IMR-90 (cell line): ENCODE measurements around the gene INF2. TPM values are rescaled to one million over a fixed set of nuclear protein-coding genes. Genes with fewer than 3 reads are reported as not detected.

Experiments used
- ATAC-seq: fragments of 200-7000 bp; cut with Tn5 transposase; 2 replicates; pipeline ENCODE4 v1.9.1; 2020; ENCODE audit warnings: low read depth, mild to moderate bottlenecking, moderate library complexity
- BruUV-seq: library from RNA; stranded (reverse); fragments of 400-500 nt; replicated peaks from 2 replicates; lab custom pipeline; 2021; lab: Mats Ljungman, UMichigan
- CTCF ChIA-PET: fragments of 300-600 bp; formaldehyde crosslinking; extraction: SDS; loops from one replicate; lab custom pipeline; 2021; ENCODE audit warnings: antibody characterized with exemption; lab: Yijun Ruan, JAX
- POLR2A ChIA-PET: fragments of 300-600 bp; sonication (Branson Sonifier 250); formaldehyde crosslinking; loops from one replicate; lab custom pipeline; 2022; ENCODE audit warnings: antibody characterized with exemption; ENCODE audit not compliant: unreplicated experiment; lab: Charles Lee
- DNase-seq: peaks from one replicate; pipeline ENCODE4 v3.0.0; 2013
- H2AFZ ChIP-seq: replicated peaks from 2 replicates; pipeline ENCODE3; 2013; ENCODE audit warnings: low read length, mild to moderate bottlenecking; ENCODE audit not compliant: poor library complexity
- H2AK5ac ChIP-seq: 2 replicates; pipeline ENCODE4 v1.6.1; 2013; ENCODE audit warnings: low read depth, low read length, inconsistent platforms
- H2AK9ac ChIP-seq: replicated peaks from 2 replicates; pipeline ENCODE3; 2013; ENCODE audit warnings: mild to moderate bottlenecking, low read depth, low read length, moderate library complexity; ENCODE audit not compliant: poor library complexity
- H2BK120ac ChIP-seq: 2 replicates; pipeline ENCODE4 v1.6.1; 2013; ENCODE audit warnings: low read depth, low read length, inconsistent platforms
- H2BK15ac ChIP-seq: 3 replicates; pipeline ENCODE4 v1.6.1; 2013; ENCODE audit warnings: low read depth, low read length, inconsistent platforms
- H2BK20ac ChIP-seq: 2 replicates; pipeline ENCODE4 v1.6.1; 2013; ENCODE audit warnings: low read depth, mild to moderate bottlenecking, inconsistent platforms, low read length, moderate library complexity
- H2BK5ac ChIP-seq: 2 replicates; pipeline ENCODE4 v1.6.1; 2013; ENCODE audit warnings: mild to moderate bottlenecking, low read depth, low read length, inconsistent platforms; ENCODE audit not compliant: poor library complexity, severe bottlenecking
- H3K14ac ChIP-seq: replicated peaks from 2 replicates; pipeline ENCODE4 v1.6.1; 2013; ENCODE audit warnings: low read depth, low read length, inconsistent platforms
- H3K18ac ChIP-seq: 2 replicates; pipeline ENCODE4 v1.6.1; 2013; ENCODE audit warnings: low read depth, low read length, control low read depth
- H3K23ac ChIP-seq: 2 replicates; pipeline ENCODE4 v1.6.1; 2013; ENCODE audit warnings: low read depth, low read length, inconsistent platforms
- H3K27ac ChIP-seq: 2 replicates; pipeline ENCODE4 v1.5.1; 2013; ENCODE audit warnings: mild to moderate bottlenecking, control low read depth, low read length; ENCODE audit not compliant: insufficient read depth
- H3K27me3 ChIP-seq: 2 replicates; pipeline ENCODE4 v1.6.1; 2013; ENCODE audit warnings: low read length; ENCODE audit not compliant: control insufficient read depth, insufficient read depth
- H3K36me3 ChIP-seq: 2 replicates; pipeline ENCODE4 v1.6.1; 2013; ENCODE audit warnings: low read length, mixed read lengths; ENCODE audit not compliant: control insufficient read depth, insufficient read depth
- H3K4ac ChIP-seq: 2 replicates; pipeline ENCODE4 v1.6.1; 2013; ENCODE audit warnings: low read depth, low read length, inconsistent platforms
- H3K4me1 ChIP-seq: 2 replicates; pipeline ENCODE4 v1.6.1; 2013; ENCODE audit warnings: low read length, mixed read lengths; ENCODE audit not compliant: control insufficient read depth, insufficient read depth
- H3K4me2 ChIP-seq: 2 replicates; pipeline ENCODE4 v1.6.1; 2013; ENCODE audit warnings: low read depth, mild to moderate bottlenecking, control low read depth, low read length, moderate library complexity
- H3K4me3 ChIP-seq: 2 replicates; pipeline ENCODE4 v1.5.1; 2013; ENCODE audit warnings: low read depth, mild to moderate bottlenecking, control low read depth, low read length, moderate library complexity; ENCODE audit not compliant: insufficient read depth
- H3K56ac ChIP-seq: 2 replicates; pipeline ENCODE4 v1.6.1; 2013; ENCODE audit warnings: low read length, inconsistent platforms; ENCODE audit not compliant: insufficient read depth; ENCODE audit errors: extremely low read depth
- H3K79me1 ChIP-seq, 2 experiments: 2 replicates each; pipeline ENCODE4 v1.6.1; 2013; ENCODE audit warnings: low read length in 2 of 2, inconsistent platforms in 1 of 2, low read depth in 1 of 2
- H3K9ac ChIP-seq: 2 replicates; pipeline ENCODE4 v1.6.1; 2013; ENCODE audit warnings: low read depth, low read length, control low read depth
- H3K9me1 ChIP-seq: 2 replicates; pipeline ENCODE4 v1.6.1; 2013; ENCODE audit warnings: low read length, inconsistent platforms; ENCODE audit not compliant: insufficient read depth
- H3K9me3 ChIP-seq: 2 replicates; pipeline ENCODE4 v1.6.1; 2013; ENCODE audit warnings: low read length; ENCODE audit not compliant: control insufficient read depth, insufficient read depth
- H4K20me1 ChIP-seq: 2 replicates; pipeline ENCODE4 v1.6.1; 2013; ENCODE audit warnings: low read length, inconsistent platforms; ENCODE audit not compliant: insufficient read depth
- H4K5ac ChIP-seq: 2 replicates; pipeline ENCODE4 v1.6.1; 2013; ENCODE audit warnings: mild to moderate bottlenecking, low read depth, low read length, control low read depth
- H4K8ac ChIP-seq, 2 experiments: 2 replicates each; pipeline ENCODE4 v1.6.1; 2013; ENCODE audit warnings: low read depth in 2 of 2, low read length in 2 of 2, control low read depth in 1 of 2, inconsistent platforms in 1 of 2
- H4K91ac ChIP-seq: 2 replicates; pipeline ENCODE4 v1.6.1; 2013; ENCODE audit warnings: low read depth, low read length, inconsistent platforms; ENCODE audit not compliant: insufficient read depth
- BHLHE40 ChIP-seq: fragments of 150-350 bp; IDR thresholded peaks from 2 replicates; pipeline ENCODE4 v1.6.1; 2016; ENCODE audit warnings: mild to moderate bottlenecking, low read depth, low read length
- CEBPB ChIP-seq: IDR thresholded peaks from 2 replicates; pipeline ENCODE4 v1.6.1; 2012; ENCODE audit warnings: low read depth, low read length, improper control_type of control experiment
- CHD1 ChIP-seq: IDR thresholded peaks from 2 replicates; pipeline ENCODE4 v1.6.1; 2012; ENCODE audit warnings: low read depth, low read length, improper control_type of control experiment
- CTCF ChIP-seq: conservative IDR thresholded peaks from 2 replicates; pipeline ENCODE4 v1.5.1; 2012; ENCODE audit warnings: mild to moderate bottlenecking, low read depth, low read length, improper control_type of control experiment
- ELK1 ChIP-seq: fragments of 150-350 bp; IDR thresholded peaks from 2 replicates; pipeline ENCODE4 v1.6.1; 2016; ENCODE audit warnings: low read depth, mild to moderate bottlenecking, low read length, moderate library complexity, borderline replicate concordance
- FOS ChIP-seq: fragments of 150-350 bp; IDR thresholded peaks from 2 replicates; pipeline ENCODE4 v1.6.1; 2016; ENCODE audit warnings: low read depth, low read length
- MAFK ChIP-seq: IDR thresholded peaks from 2 replicates; pipeline ENCODE4 v1.6.1; 2012; ENCODE audit warnings: low read depth, low read length, improper control_type of control experiment
- MAZ ChIP-seq: IDR thresholded peaks from 2 replicates; pipeline ENCODE4 v1.6.1; 2012; ENCODE audit warnings: low read depth, mild to moderate bottlenecking, low read length, improper control_type of control experiment, moderate library complexity, borderline replicate concordance
- MXI1 ChIP-seq: IDR thresholded peaks from 2 replicates; pipeline ENCODE4 v1.6.1; 2012; ENCODE audit warnings: low read depth, mild to moderate bottlenecking, low read length, moderate library complexity, borderline replicate concordance
- NFE2L2 ChIP-seq: fragments of 150-350 bp; IDR thresholded peaks from 2 replicates; pipeline ENCODE4 v1.6.1; 2016; ENCODE audit warnings: low read depth, mild to moderate bottlenecking, low read length
- POLR2A ChIP-seq: IDR thresholded peaks from 2 replicates; pipeline ENCODE4 v1.6.1; 2012; ENCODE audit warnings: mild to moderate bottlenecking, low read depth, low read length
- RAD21 ChIP-seq: IDR thresholded peaks from 2 replicates; pipeline ENCODE4 v1.6.1; 2012; ENCODE audit warnings: low read length, improper control_type of control experiment
- RCOR1 ChIP-seq: IDR thresholded peaks from 2 replicates; pipeline ENCODE4 v1.6.1; 2012; ENCODE audit warnings: mild to moderate bottlenecking, low read length, improper control_type of control experiment; ENCODE audit not compliant: insufficient replicate concordance
- RFX5 ChIP-seq: IDR thresholded peaks from 2 replicates; pipeline ENCODE4 v1.8.0; 2012; ENCODE audit warnings: low read depth, mild to moderate bottlenecking, low read length, moderate library complexity
- SMC3 ChIP-seq: fragments of 150-350 bp; IDR thresholded peaks from 2 replicates; pipeline ENCODE4 v1.6.1; 2016; ENCODE audit warnings: low read depth, mild to moderate bottlenecking, antibody characterized with exemption, low read length, moderate library complexity
- USF2 ChIP-seq: fragments of 150-350 bp; IDR thresholded peaks from 2 replicates; pipeline ENCODE4 v1.6.1; 2017; ENCODE audit warnings: mild to moderate bottlenecking, antibody characterized with exemption, low read length, low read depth
- WGBS, 2 experiments: methylation state at CpG; one replicate each; pipeline versions ENCODE4 v1.1.5 to v1.1.7; 2013; ENCODE audit warnings: missing lambda C conversion rate in 2 of 2; ENCODE audit not compliant: insufficient read length in 1 of 2; ENCODE audit errors: extremely low coverage in 2 of 2; 5-methylcytosine and 5-hydroxymethylcytosine counted together
- dilution Hi-C: fragments of 300-500 bp; cut with HindIII; formaldehyde crosslinking; loops from one replicate; pipeline ENCODE4 v1.14.3; 2018; ENCODE audit warnings: low sequenced_read_pairs; ENCODE audit not compliant: unreplicated experiment
- in situ Hi-C: fragments of 300-500 bp; cut with MboI; formaldehyde crosslinking; loops from 3 replicates; pipeline ENCODE4 v1.14.3; 2019; ENCODE audit warnings: low sequenced_read_pairs, inconsistent platforms, mixed read lengths
- intact Hi-C: fragments of 100-400 bp; cut with micrococcal nuclease; formaldehyde crosslinking; loops from 2 replicates; pipeline ENCODE4 v1.10.0; 2022
- polyA plus RNA-seq, 3 experiments: library from polyadenylated mRNA; depleted of rRNA; stranded (reverse); fragments of >200 nt; gene quantifications; 2 replicates each; pipeline ENCODE4 v1.2.3, GENCODE V29; 2012; ENCODE audit warnings: low replicate concordance in 1 of 3
- total RNA-seq: library from RNA; depleted of rRNA; stranded (reverse); fragments of >200 nt; gene quantifications from 2 replicates; pipeline ENCODE4 v1.2.3, GENCODE V29; 2012

The INF2 gene
- total and polyA plus RNA-seq, 2 of the 4 experiments (the other 2 are of a cell fraction) = 16.8 to 62.1 TPM

- POLR2A ChIA-PET = no interaction called here
- no peak for DNase-seq
- in situ Hi-C loops = loop anchor here (5.0 kb wide), 1 partner anchor 50 kb away; no protein-coding TSS in a partner anchor
These were observed 32.3 kb upstream of the INF2 start for GRCh38 chr14:104657101-104657524.

More at GRCh38 chr14:104657101-104657524, 32.3 kb upstream of the INF2 start:
- WGBS, 2 experiments = 70% methylated on average over 3 of the region's 8 CpGs; no CpG with 5 or more reads in 1 of the 2 experiments
- H3K9me3 ChIP-seq = peaks cover 22% of the 10 kb centered on the region
- H3K4me1 ChIP-seq = no peaks in the 10 kb centered on the region
- no peak overlapping the region for H2AFZ ChIP-seq
- no TSS peak for BruUV-seq
- H3K9me1 ChIP-seq = no peaks in the 10 kb centered on the region
- H3K4me3 ChIP-seq = no peak overlapping the region
- H3K4me2 ChIP-seq = no peak overlapping the region
- intact Hi-C loops = no loop called here
- no peak overlapping the region for H2BK5ac ChIP-seq
- CTCF ChIA-PET = interaction anchor here (0.9 kb wide), 1 partner anchor 12 kb away, joined by 3 read pairs; no protein-coding TSS in a partner anchor
- no peak overlapping the region for H3K23ac ChIP-seq
- H2AK9ac ChIP-seq = no peak overlapping the region
- no peaks in the 10 kb centered on the region for H4K20me1 ChIP-seq
- dilution Hi-C loops = no loop called here
- no peak overlapping the region for H2BK20ac ChIP-seq
- H3K14ac ChIP-seq = no peak overlapping the region
- H4K91ac ChIP-seq = no peak overlapping the region
- no peaks in the 10 kb centered on the region for H3K79me1 ChIP-seq
- no peak overlapping the region for H3K4ac ChIP-seq
- H3K9ac ChIP-seq = no peak overlapping the region
- H4K8ac ChIP-seq = no peak overlapping the region
- no peak overlapping the region for H2BK120ac ChIP-seq
- no peak overlapping the region for H2BK15ac ChIP-seq
- H3K56ac ChIP-seq = no peak overlapping the region
- H3K36me3 ChIP-seq = no peaks in the 10 kb centered on the region
- no peak for ATAC-seq
- no peak for TF ChIP-seq FOS
- TF ChIP-seq ELK1 = no peak
- TF ChIP-seq MAFK = no peak
- TF ChIP-seq NFE2L2 = no peak
- TF ChIP-seq CEBPB = no peak
- TF ChIP-seq CHD1 = no peak
- TF ChIP-seq RAD21 = no peak
- no peak for TF ChIP-seq BHLHE40
- TF ChIP-seq POLR2A = no peak
- TF ChIP-seq CTCF = no peak
- TF ChIP-seq RCOR1 = no peak
- TF ChIP-seq MXI1 = no peak
- TF ChIP-seq SMC3 = no peak
- no peak for TF ChIP-seq USF2
- no peak for TF ChIP-seq RFX5
- no peak for TF ChIP-seq MAZ
- H3K18ac ChIP-seq = no peak overlapping the region
- H3K27ac ChIP-seq = no peak overlapping the region
- no peak overlapping the region for H4K5ac ChIP-seq
- H2AK5ac ChIP-seq = no peak overlapping the region
- H3K27me3 ChIP-seq = peaks cover 15% of the 10 kb centered on the region; the same call in 1 of the 2 replicates
